GM12878 (cell line): ENCODE results near the gene RYK. TPM values are rescaled to one million over a fixed set of nuclear protein-coding genes. Genes with fewer than 3 reads are reported as not detected.

Experiments
- ATAC-seq: fragments of 200-7000 bp; cut with Tn5 transposase; 3 replicates; pipeline ENCODE4 v1.9.1; 2020; ENCODE audit warnings: mild to moderate bottlenecking, moderate library complexity
- BruUV-seq: library from RNA; stranded (reverse); fragments of 400-500 nt; replicated peaks from 2 replicates; lab custom pipeline; 2021; lab: Mats Ljungman, UMichigan
- CTCF ChIA-PET: fragments of 300-600 bp; sonication (Branson Sonifier 250); formaldehyde crosslinking; extraction: SDS; loops from one replicate; lab custom pipeline; 2021; ENCODE audit warnings: inconsistent platforms; lab: Yijun Ruan, JAX
- POLR2A ChIA-PET: fragments of 350-600 bp; formaldehyde crosslinking; extraction: SDS; loops from one replicate; lab custom pipeline; 2021; ENCODE audit warnings: inconsistent platforms; lab: Charles Lee
- RAD21 ChIA-PET: fragments of 300-600 bp; sonication (Branson Sonifier 250); formaldehyde crosslinking; loops from one replicate; lab custom pipeline; 2023; ENCODE audit warnings: antibody characterized with exemption; ENCODE audit not compliant: unreplicated experiment; lab: Charles Lee
- SMC1A ChIA-PET: fragments of 300-600 bp; sonication (Branson Sonifier 250); formaldehyde crosslinking; loops from one replicate; lab custom pipeline; 2023; ENCODE audit not compliant: unreplicated experiment, uncharacterized antibody; lab: Charles Lee
- DNase-seq: peaks from one replicate; pipeline ENCODE4 v3.0.0-alpha.2; 2011; ENCODE audit warnings: low read depth, low spot score
- FAIRE-seq: peaks from 3 replicates; lab custom pipeline; 2011; peaks lifted over from hg19 to GRCh38; lab: Jason Lieb, UNC
- H2AFZ ChIP-seq: 2 replicates; pipeline ENCODE4 v1.6.0; 2011; ENCODE audit warnings: low read depth, low read length, control low read depth; ENCODE audit not compliant: control insufficient read depth
- H3K27ac ChIP-seq: 2 replicates; pipeline ENCODE4 v1.5.1; 2011; ENCODE audit warnings: control low read depth; ENCODE audit not compliant: control insufficient read depth, insufficient read depth
- H3K27me3 ChIP-seq, 2 experiments: replicated peaks in 1 of 2; 2 replicates each; pipeline versions ENCODE4 v1.6.0 to v1.6.1; 2011; ENCODE audit warnings: low read length in 1 of 2; ENCODE audit not compliant: control insufficient read depth in 2 of 2, insufficient read depth in 2 of 2
- H3K36me3 ChIP-seq, 2 experiments: 2 replicates each; pipeline ENCODE4 v1.5.1; 2011; ENCODE audit warnings: low read length in 1 of 2; ENCODE audit not compliant: control insufficient read depth in 2 of 2, insufficient read depth in 2 of 2
- H3K4me1 ChIP-seq: 2 replicates; pipeline ENCODE4 v1.6.1; 2011; ENCODE audit warnings: mild to moderate bottlenecking, low read length, moderate library complexity, mixed read lengths; ENCODE audit not compliant: control insufficient read depth, insufficient read depth
- H3K4me2 ChIP-seq: 2 replicates; pipeline ENCODE4 v1.6.0; 2011; ENCODE audit warnings: control low read depth; ENCODE audit not compliant: control insufficient read depth, insufficient read depth
- H3K4me3 ChIP-seq: fragments of 200-600 bp; sonication (generic); 2 replicates; pipeline ENCODE4 v1.5.1; 2016
- H3K79me2 ChIP-seq: 2 replicates; pipeline ENCODE4 v1.6.0; 2011; ENCODE audit warnings: low read length; ENCODE audit not compliant: control insufficient read depth, insufficient read depth
- H3K9ac ChIP-seq: 2 replicates; pipeline ENCODE4 v1.8.0; 2011; ENCODE audit warnings: low read length, control low read depth, mixed read lengths; ENCODE audit not compliant: control insufficient read depth, insufficient read depth
- H3K9me3 ChIP-seq: replicated peaks from 3 replicates; pipeline ENCODE4 v1.5.1; 2011; ENCODE audit warnings: mild to moderate bottlenecking, low read length; ENCODE audit not compliant: control insufficient read depth, insufficient read depth
- H4K20me1 ChIP-seq: 2 replicates; pipeline ENCODE4 v1.6.0; 2011; ENCODE audit not compliant: control insufficient read depth, insufficient read depth
- ASH2L ChIP-seq: fragments of 300-600, 200-600 bp; sonication (generic); IDR thresholded peaks from 2 replicates; pipeline ENCODE4 v1.6.1; 2017; ENCODE audit warnings: low read depth, mild to moderate bottlenecking, borderline replicate concordance
- E2F8 ChIP-seq: fragments of 450-650 bp; IDR thresholded peaks from 2 replicates; pipeline ENCODE4 v1.6.1; 2018; ENCODE audit warnings: mild to moderate bottlenecking, low read depth, moderate library complexity; ENCODE audit not compliant: partially characterized antibody
- E4F1 ChIP-seq: fragments of 450-650 bp; IDR thresholded peaks from 2 replicates; pipeline ENCODE4 v1.6.1; 2018; ENCODE audit warnings: borderline replicate concordance, mild to moderate bottlenecking; ENCODE audit not compliant: partially characterized antibody
- HCFC1 ChIP-seq: fragments of 150-350 bp; IDR thresholded peaks from 2 replicates; pipeline ENCODE4 v1.6.1; 2014; ENCODE audit warnings: low read length
- IKZF1 ChIP-seq: fragments of 450-650 bp; conservative IDR thresholded peaks from 2 replicates; pipeline ENCODE4 v1.6.1; 2017; ENCODE audit warnings: antibody characterized with exemption, mild to moderate bottlenecking
- KDM1A ChIP-seq: fragments of 200-600 bp; sonication (generic); IDR thresholded peaks from 2 replicates; pipeline ENCODE4 v1.6.1; 2016; ENCODE audit warnings: borderline replicate concordance
- NFYA ChIP-seq: IDR thresholded peaks from 2 replicates; pipeline ENCODE4 v1.6.1; 2011; ENCODE audit warnings: low read depth, mild to moderate bottlenecking, low read length, improper control_type of control experiment, borderline replicate concordance
- PAX5 ChIP-seq: IDR thresholded peaks from 2 replicates; pipeline ENCODE4 v1.6.1; 2011; ENCODE audit warnings: low read depth, low read length, borderline replicate concordance
- POU2F2 ChIP-seq: IDR thresholded peaks from 3 replicates; pipeline ENCODE4 v1.6.1; 2011; ENCODE audit warnings: low read depth, mild to moderate bottlenecking, low read length, borderline replicate concordance
- SKIL ChIP-seq: fragments of 450-650 bp; IDR thresholded peaks from 2 replicates; pipeline ENCODE4 v1.6.1; 2017; ENCODE audit warnings: mild to moderate bottlenecking, low read depth, inconsistent platforms; ENCODE audit not compliant: poor library complexity, severe bottlenecking
- SMAD5 ChIP-seq: IDR thresholded peaks from 2 replicates; pipeline ENCODE4 v1.6.1; 2016; ENCODE audit warnings: antibody characterized with exemption, low read depth
- SMC3 ChIP-seq: IDR thresholded peaks from 2 replicates; pipeline ENCODE4 v1.6.1; 2011; ENCODE audit warnings: low read length, improper control_type of control experiment, borderline replicate concordance
- TARDBP ChIP-seq: IDR thresholded peaks from 2 replicates; pipeline ENCODE4 v1.6.1; 2016; ENCODE audit warnings: borderline replicate concordance
- TCF7 ChIP-seq: IDR thresholded peaks from 2 replicates; pipeline ENCODE4 v1.6.1; 2014; ENCODE audit warnings: antibody characterized with exemption, borderline replicate concordance
- USF1 ChIP-seq: IDR thresholded peaks from 2 replicates; pipeline ENCODE4 v1.6.1; 2011; ENCODE audit warnings: borderline replicate concordance, low read depth, mild to moderate bottlenecking, moderate library complexity, mixed read lengths, low read length; ENCODE audit not compliant: insufficient read depth; ENCODE audit errors: extremely low read length
- YBX1 ChIP-seq: fragments of 450-650 bp; IDR thresholded peaks from 2 replicates; pipeline ENCODE4 v1.6.1; 2016; ENCODE audit warnings: antibody characterized with exemption
- ZNF207 ChIP-seq: fragments of 450-650 bp; IDR thresholded peaks from 2 replicates; pipeline ENCODE4 v1.6.1; 2014; ENCODE audit warnings: antibody characterized with exemption, mild to moderate bottlenecking, borderline replicate concordance
- ZNF384 ChIP-seq: IDR thresholded peaks from 2 replicates; pipeline ENCODE4 v1.6.1; 2012; ENCODE audit warnings: low read depth, mild to moderate bottlenecking, low read length, improper control_type of control experiment, borderline replicate concordance
- in situ Hi-C: fragments of 300-500 bp; cut with MboI; formaldehyde crosslinking; loops from 9 replicates; pipeline ENCODE4 v1.14.3; 2018; ENCODE audit warnings: mixed read lengths
- intact Hi-C: fragments of 100-400 bp; cut with micrococcal nuclease; formaldehyde crosslinking; loops from one replicate; pipeline ENCODE4 v1.14.2; 2022; ENCODE audit not compliant: unreplicated experiment
- polyA plus RNA-seq, 11 experiments: library from polyadenylated mRNA; depleted of rRNA in 4 of 11; unstranded in 6 of 11; stranded (reverse) in 5 of 11; fragments of >200 nt; fragmentation: Nextera tagmentation in 4 of 11; fragmentation: Illumina TruSeq in 1 of 11; extraction: Ambion mirVana in 4 of 11; extraction: Trizol in 1 of 11; gene quantifications; 1 replicate in 1 of 11; 2 replicates in 10 of 11; pipeline versions ENCODE4 v1.2.1 to v1.2.3, GENCODE V29; 2011 to 2016; ENCODE audit warnings: inconsistent platforms in 2 of 11, missing spikeins in 2 of 11, low read depth in 1 of 11
- total RNA-seq, 4 experiments: library from RNA; depleted of rRNA in 3 of 4; stranded (reverse); fragments of >200 nt in 3 of 4; fragmentation: Illumina TruSeq in 1 of 4; extraction: Trizol in 1 of 4; gene quantifications; 2 replicates each; pipeline versions ENCODE4 v1.2.1 to v1.2.3, GENCODE V29; 2013 to 2021

RYK gene
- total and polyA plus RNA-seq, 10 of the 15 experiments (the other 5 are each of a cell fraction or from before 2014, with no cell fraction given): 2.0 to 25.1 (median 11.1) TPM

GRCh38 chr3:134189849-134190248, 60.8 kb downstream of the RYK start:
- no peaks in the 10 kb centered on the region for H3K9me3 ChIP-seq
- POLR2A ChIA-PET: interaction anchor here (0.7 kb wide), 1 partner anchor 8 kb away, joined by 5 read pairs; no protein-coding TSS in a partner anchor
- in situ Hi-C loops (no loop called here), intact Hi-C loops (loop anchor here (5.0 kb wide), 1 partner anchor 258 kb away; no protein-coding TSS in a partner anchor)
- H3K79me2 ChIP-seq: no peaks in the 10 kb centered on the region
- H3K9ac ChIP-seq: no peak overlapping the region
- no peak overlapping the region for H3K4me3 ChIP-seq
- no peak for FAIRE-seq
- H4K20me1 ChIP-seq: no peaks in the 10 kb centered on the region
- no peak overlapping the region for H2AFZ ChIP-seq
- H3K4me1 ChIP-seq: no peaks in the 10 kb centered on the region
- TF ChIP-seq SMC3: no peak
- TF ChIP-seq KDM1A: no peak
- TF ChIP-seq PAX5: no peak
- no peak for TF ChIP-seq USF1
- no peak for TF ChIP-seq YBX1
- no peak for TF ChIP-seq TCF7
- no peak for TF ChIP-seq E4F1
- no peak for TF ChIP-seq ZNF384
- no peak for TF ChIP-seq IKZF1
- no peak for TF ChIP-seq E2F8
- TF ChIP-seq HCFC1: no peak
- no peak for TF ChIP-seq SMAD5
- TF ChIP-seq ASH2L: no peak
- no peak for TF ChIP-seq POU2F2
- no peak for TF ChIP-seq NFYA
- no peak for TF ChIP-seq TARDBP
- no peak for TF ChIP-seq SKIL
- TF ChIP-seq ZNF207: no peak
- ATAC-seq: no peak
- SMC1A ChIA-PET: interaction anchor here (0.7 to 1.0 kb wide), 2 partner anchors 9 to 98 kb away, joined by 3 read pairs; no protein-coding TSS in a partner anchor
- no peak overlapping the region for H3K4me2 ChIP-seq
- DNase-seq: no peak
- CTCF ChIA-PET: no interaction called here
- RAD21 ChIA-PET: no interaction called here
- H3K36me3 ChIP-seq: no peaks in the 10 kb centered on the region
- no peaks in the 10 kb centered on the region for H3K27me3 ChIP-seq
- H3K27ac ChIP-seq: no peak overlapping the region
- no TSS peak for BruUV-seq
